ENCODE results near the gene SMOC1.

SMOC1 gene

DNA sequence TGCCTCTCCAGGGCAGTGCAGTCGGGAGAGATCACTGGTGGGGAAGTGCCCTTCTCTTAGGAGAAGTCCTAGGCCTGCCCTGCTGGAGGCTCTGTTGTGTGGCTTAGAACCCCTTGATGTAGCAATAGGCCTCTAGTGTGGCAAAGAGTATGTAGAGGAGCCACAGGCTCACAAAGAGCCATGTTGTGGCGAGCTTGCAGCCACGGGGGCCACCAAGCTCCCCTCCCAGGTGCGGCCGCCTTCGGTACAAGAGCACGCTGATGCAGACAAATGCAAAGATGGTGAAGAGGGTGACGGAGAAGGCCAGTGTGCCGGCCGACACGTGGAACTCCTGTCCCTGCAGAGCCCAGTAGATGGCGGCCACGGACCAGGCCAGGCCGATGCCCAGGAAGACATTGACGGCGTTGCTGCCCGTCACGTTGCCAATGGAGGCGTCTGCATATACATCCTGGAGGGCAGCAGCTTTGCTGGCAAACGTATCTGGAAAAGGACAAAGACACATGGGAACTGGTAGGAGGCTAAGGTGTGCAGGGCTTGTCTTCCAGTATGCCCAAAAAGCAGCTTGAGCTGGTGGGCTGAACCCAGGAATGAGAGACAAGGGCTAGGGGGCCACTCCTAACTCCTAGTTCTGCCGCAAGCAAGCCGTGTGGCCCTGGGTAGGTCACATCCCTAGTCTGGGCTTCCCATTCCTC is 166.8 kb downstream of the SMOC1 start:
- no peak for DNase-seq (ENCODE audit: low read depth)

- no peak for DNase-seq (ENCODE audit: low read depth)
Measured at GRCh38 chr14:70047598-70048312, 168.5 kb downstream of the SMOC1 start.

DNA sequence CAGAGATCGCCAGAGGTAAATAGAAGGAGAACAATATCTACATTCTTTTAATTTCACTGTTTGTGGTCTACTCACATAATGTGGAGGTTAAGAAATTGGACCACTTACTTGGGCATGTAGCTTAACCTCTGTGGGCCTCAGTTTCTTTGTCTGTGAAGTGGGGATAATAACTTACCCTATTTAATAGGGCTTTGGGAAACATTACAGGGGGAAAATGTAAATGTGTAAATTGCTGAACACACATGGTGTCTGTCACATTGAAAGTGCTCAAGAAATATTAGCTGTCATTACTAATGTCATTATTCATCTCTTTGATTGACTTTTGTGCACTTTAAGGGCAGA is 169.1 kb downstream of the SMOC1 start:
- DNase-seq (ENCODE audit: low read depth): no peak

DNA sequence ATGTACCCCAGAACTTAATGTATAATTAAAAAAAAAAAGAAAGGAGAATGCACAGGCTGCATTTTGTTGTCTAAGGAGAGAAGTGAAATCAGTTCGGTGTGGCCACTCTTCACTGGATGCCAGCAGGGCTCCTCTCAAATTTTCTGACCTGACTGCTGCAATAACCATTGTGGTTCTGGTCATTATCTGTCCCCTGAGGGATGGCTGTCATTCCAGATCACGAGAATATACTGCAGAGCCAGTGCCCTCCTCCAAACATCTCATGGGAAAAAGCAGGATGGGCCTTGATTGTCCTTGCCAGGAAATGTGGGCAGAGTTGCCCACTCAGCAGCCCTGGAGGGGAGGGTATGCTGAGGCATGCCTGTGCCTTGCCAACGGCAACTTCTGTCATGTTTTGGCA is 170.4 kb downstream of the SMOC1 start:
- DNase-seq (ENCODE audit: low read depth): no peak

DNA sequence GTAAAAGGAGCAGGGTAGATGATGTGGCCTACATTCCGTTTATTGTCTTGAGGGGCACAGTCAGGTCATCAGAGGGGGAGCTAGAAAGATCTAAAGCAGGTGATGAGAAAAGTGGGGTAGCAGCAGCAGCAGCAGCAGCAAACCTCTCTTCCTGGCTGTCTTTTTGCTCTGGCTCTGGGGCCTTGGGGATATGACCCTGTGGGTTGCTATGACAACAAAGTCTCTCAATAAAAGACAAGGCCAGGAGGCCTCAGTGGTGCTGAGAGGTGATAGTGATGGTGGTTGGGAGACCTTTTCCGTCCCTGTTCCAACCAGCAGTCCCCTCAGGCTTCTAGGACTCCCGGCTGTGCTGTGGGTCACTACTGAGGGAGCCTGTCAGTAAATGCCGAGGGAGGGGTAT is 170.9 kb downstream of the SMOC1 start:
- no peak for DNase-seq (ENCODE audit: low read depth)

DNA sequence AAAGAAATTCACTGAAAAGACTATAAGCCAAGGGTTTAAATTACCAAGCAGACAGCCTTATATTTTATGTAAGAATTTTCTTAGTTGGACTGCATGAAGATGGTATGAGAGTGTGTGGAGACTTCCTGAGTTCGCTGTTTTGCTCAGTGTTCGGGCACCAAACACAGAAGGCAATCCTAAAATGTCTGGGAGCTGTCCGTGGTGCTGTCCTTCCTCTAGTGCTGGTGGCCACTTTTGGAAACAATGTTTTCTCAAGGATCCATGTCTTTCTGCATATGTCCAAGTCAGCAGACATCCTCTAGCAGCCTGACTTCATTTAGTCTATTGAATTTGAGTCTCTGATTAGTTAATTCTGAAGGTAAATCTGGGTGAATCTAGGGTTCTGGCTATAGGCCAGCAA is 173.8 kb downstream of the SMOC1 start:
- no peak for DNase-seq (ENCODE audit: low read depth)

DNA sequence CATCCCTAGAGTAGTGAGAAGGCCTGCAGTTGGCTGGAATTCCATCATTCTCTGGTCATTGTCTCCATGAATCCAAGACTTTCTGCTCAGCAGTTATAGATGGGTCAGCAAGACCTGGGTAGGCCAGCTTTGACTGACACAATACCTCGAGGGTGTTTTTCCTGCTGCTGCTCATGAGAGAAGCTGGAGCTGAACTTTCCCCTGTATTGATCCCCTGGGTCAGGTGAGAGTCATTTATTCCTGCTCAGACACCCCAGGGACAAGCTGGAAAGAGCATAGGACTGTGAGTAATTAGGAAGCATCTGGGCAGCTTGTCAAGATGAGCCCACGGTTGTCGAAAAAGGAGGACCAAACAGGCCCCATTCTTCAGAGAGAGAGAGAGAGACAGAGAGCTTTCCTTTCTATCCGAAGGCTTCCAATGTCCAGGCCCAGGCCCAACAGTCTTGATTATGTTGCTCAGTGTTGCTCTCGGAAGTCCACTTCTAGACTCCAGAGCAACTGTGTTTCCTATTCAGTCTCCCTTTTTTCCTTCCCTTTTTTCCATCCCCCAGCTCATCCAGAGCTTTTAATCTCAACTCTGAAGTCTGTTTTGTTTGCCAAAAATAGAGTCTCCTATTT is 178.4 kb downstream of the SMOC1 start:
- DNase-seq (ENCODE audit: low read depth): no peak

GRCh38 chr14:70059545-70059944 is 180.3 kb downstream of the SMOC1 start:
- no peak for DNase-seq (ENCODE audit: low read depth)

- DNase-seq (ENCODE audit: low read depth): no peak
Measured at GRCh38 chr14:70061108-70061507, 181.9 kb downstream of the SMOC1 start.

GRCh38 chr14:70064136-70064865 is 185.1 kb downstream of the SMOC1 start:
- no peak for DNase-seq (ENCODE audit: low read depth)

- DNase-seq (ENCODE audit: low read depth): no peak
Measured at GRCh38 chr14:70067810-70068209, 188.6 kb downstream of the SMOC1 start.

DNA sequence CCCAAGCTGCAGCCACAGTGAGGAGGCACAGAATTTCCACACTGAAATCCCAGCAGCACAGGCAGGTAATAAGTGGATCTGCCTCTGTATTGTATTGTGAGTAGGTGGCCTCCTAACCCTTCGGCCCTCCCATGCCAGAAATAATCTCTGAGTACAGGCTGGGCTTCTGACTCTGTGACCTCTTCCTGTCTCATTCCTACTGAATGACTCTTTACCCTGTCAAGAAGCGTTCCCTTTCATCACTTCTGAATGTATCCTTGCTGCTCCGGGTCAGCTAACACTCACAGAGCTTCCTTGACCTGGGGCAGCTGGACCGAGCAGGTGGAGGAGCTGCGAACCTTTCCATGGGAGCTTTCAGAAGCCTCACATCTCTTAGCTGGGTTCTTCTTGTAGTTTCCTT is 190.0 kb downstream of the SMOC1 start:
- DNase-seq (ENCODE audit: low read depth): no peak

- DNase-seq (ENCODE audit: low read depth): no peak
Measured at GRCh38 chr14:70073924-70074566, 194.8 kb downstream of the SMOC1 start.

GRCh38 chr14:70077005-70077404 is 197.8 kb downstream of the SMOC1 start:
- no peak for DNase-seq (ENCODE audit: low read depth)

DNA sequence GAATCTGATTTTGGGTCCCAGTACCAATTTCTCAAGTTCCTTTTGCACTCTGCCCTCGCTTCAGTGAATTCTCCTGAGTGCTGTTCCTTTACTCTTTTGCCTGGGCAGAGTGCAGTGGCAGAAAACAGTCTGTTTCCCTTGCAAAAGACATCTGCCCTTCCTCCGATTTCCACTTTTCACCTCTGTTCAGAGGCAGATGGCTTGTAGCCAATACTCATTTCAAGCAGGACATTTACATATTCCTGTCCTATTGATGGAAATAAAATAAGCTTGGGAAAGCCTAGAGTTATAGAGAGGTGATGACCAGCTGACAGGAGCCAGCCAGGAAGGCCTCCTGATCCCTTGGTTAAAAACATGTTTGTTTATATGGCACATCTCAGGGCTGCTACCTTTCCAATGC is 198.5 kb downstream of the SMOC1 start:
- DNase-seq (ENCODE audit: low read depth): no peak

GRCh38 chr14:70078329-70078728 is 199.1 kb downstream of the SMOC1 start:
- DNase-seq (ENCODE audit: low read depth): no peak

DNA sequence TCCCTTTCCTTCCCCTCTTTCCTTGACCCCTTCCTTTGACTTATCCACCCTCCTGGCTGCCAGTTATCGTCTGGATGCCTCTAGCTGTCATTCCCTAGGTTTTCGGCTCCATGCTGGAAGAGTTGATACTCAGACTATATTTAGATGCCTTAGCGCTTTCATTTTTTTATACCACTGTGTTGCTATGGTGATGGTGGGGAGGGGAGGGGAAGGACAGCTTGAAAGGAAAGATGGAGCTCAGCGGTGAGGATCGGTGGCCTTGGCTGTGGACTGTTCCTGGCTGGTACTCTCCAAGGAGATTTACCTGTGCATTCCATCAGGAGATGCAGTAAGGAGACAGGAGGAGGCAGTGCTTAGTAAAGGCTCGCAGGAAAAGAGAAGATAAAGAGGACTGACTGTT is 200.9 kb downstream of the SMOC1 start:
- DNase-seq (ENCODE audit: low read depth): no peak

Data from activated gamma-delta T cell treated with anti-CD3 and anti-CD28 coated beads, Interleukin-2, amount 50 U/mL, for 16 hours (primary cell).